Kidney (tissue), 14 donors: Measurements from ENCODE around the gene INTS1. TPM values are rescaled to one million over a fixed set of nuclear protein-coding genes. Genes with fewer than 3 reads are reported as not detected.
A peak's percentile ranks its signal among the peaks of the same experiment; 100 is the strongest.

ENCODE experiments used
- DNase-seq, 5 donors: peaks; one replicate each; pipeline ENCODE4 v3.0.0-alpha.2; 2013 to 2020
- FAIRE-seq: peaks from 2 replicates; lab custom pipeline; 2012; peaks lifted over from hg19 to GRCh38; lab: Jason Lieb, UNC
- H3K27ac ChIP-seq, 2 donors: one replicate each; pipeline ENCODE4 v1.7.0; 2013; ENCODE audit warnings: low read depth in 2 of 2, low read length in 2 of 2, inconsistent platforms in 1 of 2
- H3K27me3 ChIP-seq: one replicate; pipeline ENCODE4 v1.7.1; 2013; ENCODE audit warnings: low read length, inconsistent platforms; ENCODE audit not compliant: control insufficient read depth, insufficient read depth
- H3K36me3 ChIP-seq, 3 donors: one replicate each; pipeline versions ENCODE4 v1.7.0 to v1.7.1; 2013; ENCODE audit warnings: low read length in 3 of 3, control low read depth in 1 of 3, inconsistent platforms in 1 of 3; ENCODE audit not compliant: insufficient read depth in 3 of 3, control insufficient read depth in 2 of 3
- H3K4me1 ChIP-seq, 3 donors: one replicate each; pipeline versions ENCODE4 v1.7.0 to v1.7.1; 2013; ENCODE audit warnings: low read length in 3 of 3, inconsistent platforms in 1 of 3, low read depth in 1 of 3; ENCODE audit not compliant: control insufficient read depth in 2 of 3, insufficient read depth in 2 of 3
- H3K4me3 ChIP-seq, 3 donors: one replicate each; pipeline versions ENCODE4 v1.7.0 to v1.8.1; 2013; ENCODE audit warnings: low read length in 3 of 3, control low read depth in 1 of 3, inconsistent platforms in 1 of 3
- H3K9ac ChIP-seq, 3 donors: one replicate each; pipeline versions ENCODE4 v1.7.0 to v1.7.1; 2013; ENCODE audit warnings: low read length in 3 of 3, control low read depth in 1 of 3, inconsistent platforms in 1 of 3
- H3K9me3 ChIP-seq, 3 donors: one replicate each; pipeline versions ENCODE4 v1.7.0 to v1.7.1; 2013; ENCODE audit warnings: low read length in 3 of 3, control low read depth in 1 of 3, inconsistent platforms in 1 of 3; ENCODE audit not compliant: control insufficient read depth in 2 of 3, insufficient read depth in 1 of 3
- intact Hi-C: fragments of 100-400 bp; cut with DNase I; formaldehyde crosslinking; loops from one replicate; pipeline ENCODE4 v1.11.1; 2022
- polyA plus RNA-seq: library from polyadenylated mRNA; stranded (reverse); fragments of 350-450 nt; fragmentation: Illumina TruSeq; extraction: RNeasy Lipid Tissue Mini Kit (QIAGEN cat#74804); gene quantifications from one replicate; pipeline ENCODE4 v1.2.3, GENCODE V29; 2014; ENCODE audit warnings: low read depth, low replicate concordance; ENCODE audit not compliant: insufficient read depth
- total RNA-seq: library from RNA; stranded (reverse); fragmentation: NEBNext Ultra II Directional; extraction: Animal tissue kit (Norgen Biotek cat#: 25700); gene quantifications from one replicate; pipeline ENCODE4 v1.2.1, GENCODE V29; 2021
- TF ChIP-seq, protein P1 (sequence below): IDR thresholded peaks from 3 replicates; pipeline ENCODE4 v1.5.1; 2012; ENCODE audit warnings: mild to moderate bottlenecking, moderate library complexity, borderline replicate concordance; ENCODE audit not compliant: insufficient read depth; ENCODE audit errors: extremely low read depth
- donor health status: control.
- donor health status: control.
- donor health status: control.
- donor health status: control.
- donor health status: control.
- donor health status: DM: yes; HTN: yes; CAD: no.
- donor health status: Normal renal cell carcinoma (clear cell type).

Gene INTS1
- total and polyA plus RNA-seq, 2 donors from 2014 or later = 62.8 to 91.3 TPM

DNA sequence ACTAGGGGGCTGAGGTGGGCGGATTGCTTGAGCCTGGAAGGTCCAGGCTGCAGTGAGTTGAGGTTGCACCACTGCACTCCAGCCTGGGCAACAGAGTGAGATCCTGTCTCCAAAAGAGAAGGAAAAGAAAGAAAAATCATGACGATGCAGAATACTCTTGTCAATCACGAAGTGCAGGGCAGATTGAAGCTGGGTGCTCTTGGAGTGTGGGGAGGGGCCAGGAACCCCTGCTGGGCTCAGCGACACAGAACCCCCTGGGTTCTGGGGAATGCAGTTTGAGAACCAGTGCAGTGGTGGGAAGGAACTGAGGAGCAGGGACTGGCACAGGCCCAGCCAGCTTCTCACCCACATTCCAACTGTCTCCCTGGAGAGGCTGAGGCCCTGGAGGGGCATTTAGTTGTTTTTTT, 10.8 kb upstream of the INTS1 start:
- no peaks in the 10 kb centered on the region for H3K9me3 ChIP-seq
- H3K4me1 ChIP-seq = no peaks in the 10 kb centered on the region
- H3K36me3 ChIP-seq = no peaks in the 10 kb centered on the region
- FAIRE-seq (no peak), DNase-seq (no peak)
- no peaks in the 10 kb centered on the region for H3K27me3 ChIP-seq
- H3K27ac ChIP-seq = no peak overlapping the region
- TF ChIP-seq, protein P1, sequence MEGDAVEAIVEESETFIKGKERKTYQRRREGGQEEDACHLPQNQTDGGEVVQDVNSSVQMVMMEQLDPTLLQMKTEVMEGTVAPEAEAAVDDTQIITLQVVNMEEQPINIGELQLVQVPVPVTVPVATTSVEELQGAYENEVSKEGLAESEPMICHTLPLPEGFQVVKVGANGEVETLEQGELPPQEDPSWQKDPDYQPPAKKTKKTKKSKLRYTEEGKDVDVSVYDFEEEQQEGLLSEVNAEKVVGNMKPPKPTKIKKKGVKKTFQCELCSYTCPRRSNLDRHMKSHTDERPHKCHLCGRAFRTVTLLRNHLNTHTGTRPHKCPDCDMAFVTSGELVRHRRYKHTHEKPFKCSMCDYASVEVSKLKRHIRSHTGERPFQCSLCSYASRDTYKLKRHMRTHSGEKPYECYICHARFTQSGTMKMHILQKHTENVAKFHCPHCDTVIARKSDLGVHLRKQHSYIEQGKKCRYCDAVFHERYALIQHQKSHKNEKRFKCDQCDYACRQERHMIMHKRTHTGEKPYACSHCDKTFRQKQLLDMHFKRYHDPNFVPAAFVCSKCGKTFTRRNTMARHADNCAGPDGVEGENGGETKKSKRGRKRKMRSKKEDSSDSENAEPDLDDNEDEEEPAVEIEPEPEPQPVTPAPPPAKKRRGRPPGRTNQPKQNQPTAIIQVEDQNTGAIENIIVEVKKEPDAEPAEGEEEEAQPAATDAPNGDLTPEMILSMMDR = no peak
- no peak overlapping the region for H3K4me3 ChIP-seq
- no peak overlapping the region for H3K9ac ChIP-seq
- intact Hi-C loops = no loop called here

DNA sequence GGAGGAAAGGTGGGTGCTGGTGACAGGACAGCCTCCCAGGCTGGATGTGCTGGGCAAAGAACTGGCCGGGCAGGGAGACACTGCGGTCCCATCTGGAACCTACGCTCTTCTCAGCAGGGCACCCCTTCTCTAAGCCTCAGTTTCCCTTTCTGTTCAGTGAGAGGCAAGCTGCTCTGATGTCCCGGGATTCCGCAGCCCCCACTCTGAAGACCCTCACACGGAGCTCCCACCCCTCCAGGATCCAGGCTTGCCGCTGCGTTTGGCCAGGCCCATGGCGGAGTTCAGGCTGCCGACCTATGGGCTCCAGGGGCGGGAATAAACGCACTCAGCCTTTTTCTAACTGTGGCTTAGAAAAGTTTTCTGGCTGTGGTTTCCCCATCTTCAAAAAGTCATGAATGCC, 10.2 kb upstream of the INTS1 start:
- FAIRE-seq = no peak
- H3K36me3 ChIP-seq = no peaks in the 10 kb centered on the region
- H3K9ac ChIP-seq = no peak overlapping the region
- no peak overlapping the region for H3K27ac ChIP-seq
- H3K9me3 ChIP-seq = no peaks in the 10 kb centered on the region
- H3K27me3 ChIP-seq = no peaks in the 10 kb centered on the region
- TF ChIP-seq, protein P1 = no peak
- intact Hi-C loops = no loop called here
- H3K4me1 ChIP-seq = no peaks in the 10 kb centered on the region
- H3K4me3 ChIP-seq = no peak overlapping the region
- no peak for DNase-seq

DNA sequence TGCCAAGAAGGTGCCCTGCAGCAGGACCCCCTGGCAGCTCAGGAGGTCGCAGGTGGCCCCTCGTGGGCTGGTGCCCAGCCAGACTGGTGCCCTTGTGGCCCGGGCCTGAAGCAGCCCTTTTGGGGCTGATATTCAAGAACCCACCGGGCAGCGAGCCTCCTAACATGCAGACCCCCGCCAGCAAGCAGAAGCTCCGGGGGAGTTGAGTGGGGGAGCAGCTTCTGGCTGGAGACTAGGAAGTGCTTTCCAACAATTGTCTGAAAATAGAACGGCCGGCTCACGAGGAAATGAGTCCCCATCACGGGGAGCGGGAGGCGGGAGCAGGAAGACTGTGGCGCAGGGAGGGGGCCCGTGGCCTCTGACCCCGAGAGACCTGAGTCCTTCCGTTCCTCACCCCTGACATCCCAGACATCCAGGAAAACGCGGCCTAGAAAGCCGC, 9.5 kb upstream of the INTS1 start:
- no peaks in the 10 kb centered on the region for H3K27me3 ChIP-seq
- H3K9ac ChIP-seq = no peak overlapping the region
- DNase-seq = peak in 1 of 5 donors; percentile 33
- intact Hi-C loops = no loop called here
- H3K4me3 ChIP-seq = no peak overlapping the region
- no peak for FAIRE-seq
- no peaks in the 10 kb centered on the region for H3K4me1 ChIP-seq
- no peaks in the 10 kb centered on the region for H3K9me3 ChIP-seq
- peak overlapping the region; percentile 43 to 84 for H3K27ac ChIP-seq
- TF ChIP-seq, protein P1 = no peak
- no peaks in the 10 kb centered on the region for H3K36me3 ChIP-seq
